Smooth muscle cell (in vitro differentiated cells): Measurements from ENCODE around the gene SORT1. TPM values are rescaled to one million over a fixed set of nuclear protein-coding genes. Genes with fewer than 3 reads are reported as not detected.
"Not testable (repeated sequence)": the region's sequence is repeated elsewhere in the genome, so short reads cannot be mapped to it uniquely, and the experiment has no call there.

ENCODE experiments used
- DNase-seq: peaks from one replicate; lab custom pipeline; 2025; ENCODE audit not compliant: unreplicated experiment; lab: John Stamatoyannopoulos, UW
- H2AFZ ChIP-seq: fragments of 200-600 bp; sonication (generic); 2 replicates; pipeline ENCODE4 v1.6.0; 2016; ENCODE audit warnings: antibody characterized with exemption, low read depth, mild to moderate bottlenecking
- H3F3A ChIP-seq: fragments of 200-600 bp; sonication (generic); 2 replicates; pipeline ENCODE4 v1.6.0; 2017; ENCODE audit warnings: antibody characterized with exemption, low read depth
- H3K27ac ChIP-seq: fragments of 200-600 bp; sonication (generic); 2 replicates; pipeline ENCODE4 v1.5.1; 2016; ENCODE audit warnings: low read depth, mild to moderate bottlenecking
- H3K27me3 ChIP-seq: fragments of 200-600 bp; sonication (generic); 2 replicates; pipeline ENCODE4 v1.6.1; 2016; ENCODE audit warnings: low read depth, mild to moderate bottlenecking
- H3K36me3 ChIP-seq: fragments of 200-600 bp; sonication (generic); 2 replicates; pipeline ENCODE4 v1.5.1; 2016; ENCODE audit warnings: low read depth
- H3K4me1 ChIP-seq: fragments of 200-600 bp; sonication (generic); 2 replicates; pipeline ENCODE4 v1.5.1; 2016; ENCODE audit warnings: low read depth
- H3K4me2 ChIP-seq: fragments of 200-600 bp; sonication (generic); 2 replicates; pipeline ENCODE4 v1.6.0; 2016; ENCODE audit warnings: mild to moderate bottlenecking
- H3K4me3 ChIP-seq: fragments of 200-600 bp; sonication (generic); 2 replicates; pipeline ENCODE4 v1.5.1; 2016; ENCODE audit warnings: mild to moderate bottlenecking
- H3K79me2 ChIP-seq: fragments of 200-600 bp; sonication (generic); 2 replicates; pipeline ENCODE4 v1.6.0; 2016; ENCODE audit warnings: low read depth, mild to moderate bottlenecking
- H3K9ac ChIP-seq: fragments of 200-600 bp; sonication (generic); 2 replicates; pipeline ENCODE4 v1.6.0; 2016; ENCODE audit warnings: low read depth
- H3K9me3 ChIP-seq: fragments of 200-600 bp; sonication (generic); replicated peaks from 2 replicates; pipeline ENCODE4 v1.5.1; 2016; ENCODE audit warnings: low read depth
- H4K20me1 ChIP-seq: fragments of 200-600 bp; sonication (generic); 2 replicates; pipeline ENCODE4 v1.6.0; 2016; ENCODE audit warnings: low read depth
- WGBS: methylation state at CpG from one replicate; pipeline ENCODE4 v1.1.7; 2016; ENCODE audit warnings: low lambda C conversion rate; 5-methylcytosine and 5-hydroxymethylcytosine counted together
- polyA plus RNA-seq: library from polyadenylated mRNA; unstranded; fragments of >200 nt; fragmentation: Nextera tagmentation; extraction: Ambion mirVana; gene quantifications from 2 replicates; pipeline ENCODE4 v1.2.1, GENCODE V29; 2016
- total RNA-seq: library from RNA; depleted of rRNA; stranded (reverse); fragments of >200 nt; gene quantifications from 2 replicates; pipeline ENCODE4 v1.2.3, GENCODE V29; 2014
- TF ChIP-seq, protein P1 (sequence below): fragments of 200-600 bp; sonication (generic); IDR thresholded peaks from 2 replicates; pipeline ENCODE4 v1.5.1; 2017; ENCODE audit warnings: borderline replicate concordance, mild to moderate bottlenecking, antibody characterized with exemption; ENCODE audit not compliant: insufficient read depth, poor library complexity, severe bottlenecking

SORT1 gene
- total and polyA plus RNA-seq, 2 experiments from 2014 or later, result 9.8 to 31.4 TPM

DNA sequence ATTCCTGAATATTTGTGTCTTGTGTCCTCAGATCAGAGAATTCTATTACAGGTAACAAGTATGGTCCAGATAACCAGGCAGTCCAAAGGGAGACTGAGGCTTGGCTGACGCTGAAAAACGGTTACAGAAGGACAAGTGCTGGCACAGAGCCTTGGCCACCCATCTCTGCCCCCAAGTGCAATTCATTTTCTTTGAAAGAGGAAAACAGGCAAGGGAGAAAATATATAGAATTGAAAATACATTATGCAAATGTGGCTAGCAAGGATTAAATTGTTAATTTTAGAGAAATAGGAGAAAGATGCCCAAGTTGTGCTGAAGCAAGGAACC is 1.2 kb downstream of the SORT1 start:
- 55% methylated on average over 2 of the region's 2 CpGs for WGBS
- peaks cover 15% of the 10 kb centered on the region for H3F3A ChIP-seq
- peak overlapping the region; percentile 92 for H3K4me2 ChIP-seq
- H3K27ac ChIP-seq, result no peak overlapping the region
- TF ChIP-seq, protein P1, sequence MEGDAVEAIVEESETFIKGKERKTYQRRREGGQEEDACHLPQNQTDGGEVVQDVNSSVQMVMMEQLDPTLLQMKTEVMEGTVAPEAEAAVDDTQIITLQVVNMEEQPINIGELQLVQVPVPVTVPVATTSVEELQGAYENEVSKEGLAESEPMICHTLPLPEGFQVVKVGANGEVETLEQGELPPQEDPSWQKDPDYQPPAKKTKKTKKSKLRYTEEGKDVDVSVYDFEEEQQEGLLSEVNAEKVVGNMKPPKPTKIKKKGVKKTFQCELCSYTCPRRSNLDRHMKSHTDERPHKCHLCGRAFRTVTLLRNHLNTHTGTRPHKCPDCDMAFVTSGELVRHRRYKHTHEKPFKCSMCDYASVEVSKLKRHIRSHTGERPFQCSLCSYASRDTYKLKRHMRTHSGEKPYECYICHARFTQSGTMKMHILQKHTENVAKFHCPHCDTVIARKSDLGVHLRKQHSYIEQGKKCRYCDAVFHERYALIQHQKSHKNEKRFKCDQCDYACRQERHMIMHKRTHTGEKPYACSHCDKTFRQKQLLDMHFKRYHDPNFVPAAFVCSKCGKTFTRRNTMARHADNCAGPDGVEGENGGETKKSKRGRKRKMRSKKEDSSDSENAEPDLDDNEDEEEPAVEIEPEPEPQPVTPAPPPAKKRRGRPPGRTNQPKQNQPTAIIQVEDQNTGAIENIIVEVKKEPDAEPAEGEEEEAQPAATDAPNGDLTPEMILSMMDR, result no peak
- H3K27me3 ChIP-seq, result peaks cover 8% of the 10 kb centered on the region
- H3K79me2 ChIP-seq, result peaks cover 10% of the 10 kb centered on the region
- no peak overlapping the region for H3K9ac ChIP-seq
- DNase-seq, result no peak
- H2AFZ ChIP-seq, result no peak overlapping the region
- H3K9me3 ChIP-seq, result no peaks in the 10 kb centered on the region
- H4K20me1 ChIP-seq, result no peaks in the 10 kb centered on the region
- no peaks in the 10 kb centered on the region for H3K36me3 ChIP-seq
- peaks cover 27% of the 10 kb centered on the region for H3K4me1 ChIP-seq
- peak overlapping the region; percentile 59 for H3K4me3 ChIP-seq

DNA sequence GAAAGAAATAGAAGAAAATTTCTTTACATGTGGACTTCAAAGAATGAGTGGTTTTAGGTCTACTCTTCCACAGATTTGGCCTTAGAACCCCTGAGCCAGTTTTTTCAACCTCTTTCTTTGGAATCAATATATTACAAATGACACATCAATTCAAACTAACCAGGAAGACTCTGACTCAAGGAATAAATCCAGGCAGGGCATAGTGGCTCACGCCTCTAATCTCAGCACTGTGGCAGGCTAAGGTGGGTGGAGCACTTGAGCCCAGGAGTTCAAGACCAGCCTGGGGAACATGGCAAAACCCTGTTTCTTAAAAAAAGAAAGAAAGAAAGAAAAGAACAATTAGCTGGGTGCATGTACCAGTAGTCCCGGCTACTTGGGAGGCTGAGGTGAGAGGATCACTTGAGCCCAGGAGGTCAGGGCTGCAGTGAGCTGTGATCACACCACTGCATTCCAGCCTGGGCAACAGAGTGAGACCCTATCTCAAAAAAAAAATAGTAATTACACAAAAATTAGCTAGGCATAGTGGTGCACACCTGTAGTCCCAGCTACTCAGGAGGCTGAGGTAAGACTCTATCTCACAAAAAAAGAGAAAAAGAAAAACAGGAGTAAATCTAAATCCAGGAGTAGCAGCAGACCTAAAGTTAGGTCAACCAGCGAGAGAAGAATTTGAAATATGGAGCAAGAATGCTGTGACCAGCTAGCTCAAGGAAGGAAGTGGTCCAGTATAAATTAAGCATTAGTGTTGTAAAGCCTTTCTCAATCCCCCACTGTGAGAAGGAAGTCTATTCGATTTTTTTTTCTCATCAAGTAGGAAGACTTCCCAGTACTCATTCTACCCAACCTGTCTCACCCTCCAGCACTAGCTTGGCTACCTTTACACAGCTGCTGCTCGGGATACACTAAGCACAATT is 1.9 kb downstream of the SORT1 start:
- Histone ChIP-seq H3K27me3 (peaks cover 8% of the 10 kb centered on the region), H3K79me2 (peaks cover 10% of the 10 kb centered on the region), H2AFZ (no peak overlapping the region), H3K9me3 (no peaks in the 10 kb centered on the region), H3F3A (peaks cover 10% of the 10 kb centered on the region), H4K20me1 (no peaks in the 10 kb centered on the region), H3K9ac (no peak overlapping the region), H3K27ac (no peak overlapping the region), H3K4me3 (peak overlapping the region; percentile 59), H3K36me3 (no peaks in the 10 kb centered on the region), H3K4me2 (peak overlapping the region; percentile 92), H3K4me1 (peaks cover 33% of the 10 kb centered on the region)
- WGBS, result 56% methylated on average over 5 of the region's 5 CpGs
- DNase-seq, result no peak
- TF ChIP-seq, protein P1, result no peak

DNA sequence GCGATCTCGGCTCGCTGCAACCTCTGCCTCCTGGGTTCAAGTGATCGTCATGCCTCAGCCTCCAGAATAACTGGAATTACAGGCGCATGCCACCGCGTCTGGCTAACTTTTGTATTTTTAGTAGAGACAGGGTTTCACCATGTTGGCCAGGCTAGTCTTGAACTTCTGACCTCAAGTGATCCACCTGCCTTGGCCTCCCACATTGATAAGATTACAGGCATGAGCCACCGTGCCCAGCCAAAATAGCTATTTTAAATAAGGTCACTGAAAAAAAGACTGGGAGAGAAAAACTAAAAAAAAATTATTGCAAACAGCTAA is 2.5 kb downstream of the SORT1 start:
- WGBS, result 88% methylated on average over 8 of the region's 8 CpGs
- not testable (repeated sequence) for H3K9ac ChIP-seq, H3K27ac ChIP-seq, H3K79me2 ChIP-seq, H3K4me3 ChIP-seq, H2AFZ ChIP-seq, H4K20me1 ChIP-seq, DNase-seq, H3F3A ChIP-seq, H3K4me2 ChIP-seq, H3K36me3 ChIP-seq, H3K27me3 ChIP-seq, H3K9me3 ChIP-seq
- H3K4me1 ChIP-seq, result peaks cover 33% of the 10 kb centered on the region

DNA sequence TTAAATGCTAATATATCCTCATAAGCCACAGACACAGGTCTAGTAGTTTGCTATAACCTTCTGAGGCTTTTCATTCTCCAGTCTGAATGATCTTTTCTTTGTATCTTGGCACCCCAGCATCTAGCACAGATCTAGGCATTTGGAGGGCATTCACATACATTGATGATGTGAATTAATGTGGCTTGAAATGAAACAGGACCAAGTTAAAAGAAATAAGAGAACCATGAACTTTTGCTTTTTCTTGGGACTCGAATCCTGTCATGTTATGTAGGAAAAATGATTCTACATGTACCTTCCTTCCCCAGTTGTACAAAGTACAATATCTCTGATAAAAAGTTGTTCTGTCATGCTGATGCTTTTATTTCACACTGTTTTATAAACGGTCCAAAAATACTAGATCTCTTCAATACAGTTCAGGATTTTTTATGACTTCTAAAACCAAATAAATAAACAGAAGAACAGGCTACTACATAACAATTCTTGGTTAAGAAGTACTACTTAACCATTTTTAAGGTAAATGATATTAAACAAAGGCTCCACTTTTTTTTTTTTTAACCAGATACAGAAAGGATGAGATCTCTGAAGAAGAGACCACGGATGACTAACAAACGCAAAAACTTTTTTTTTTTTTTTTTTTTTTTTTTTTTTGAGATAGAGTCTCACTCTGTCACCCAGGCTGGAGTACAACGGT is 3.0 kb downstream of the SORT1 start:
- H3F3A ChIP-seq, result no peaks in the 10 kb centered on the region
- H2AFZ ChIP-seq, result no peak overlapping the region
- 89% methylated on average over 5 of the region's 5 CpGs for WGBS
- H3K9me3 ChIP-seq, result no peaks in the 10 kb centered on the region
- H4K20me1 ChIP-seq, result no peaks in the 10 kb centered on the region
- DNase-seq, result no peak
- H3K27ac ChIP-seq, result no peak overlapping the region
- peaks cover 33% of the 10 kb centered on the region for H3K4me1 ChIP-seq
- H3K79me2 ChIP-seq, result peaks cover 10% of the 10 kb centered on the region
- H3K4me2 ChIP-seq, result no peak overlapping the region
- peaks cover 8% of the 10 kb centered on the region for H3K27me3 ChIP-seq
- no peak overlapping the region for H3K4me3 ChIP-seq
- TF ChIP-seq, protein P1, result no peak
- H3K9ac ChIP-seq, result no peak overlapping the region
- H3K36me3 ChIP-seq, result no peaks in the 10 kb centered on the region
